HepG2 (cell line): ENCODE data around the gene BCAS3. TPM values are rescaled to one million over a fixed set of nuclear protein-coding genes. Genes with fewer than 3 reads are reported as not detected.
A peak's percentile ranks its signal among the peaks of the same experiment; 100 is the strongest.

Source experiments
- AKAP8 ChIP-seq: sonication (generic); formaldehyde crosslinking; IDR thresholded peaks from 2 replicates; pipeline ENCODE4 v1.5.1; 2020; ENCODE audit warnings: mild to moderate bottlenecking, missing genetic modification reagents
- FOXM1 ChIP-seq: sonication (generic); formaldehyde crosslinking; IDR thresholded peaks from 2 replicates; pipeline ENCODE4 v1.5.0; 2020; ENCODE audit warnings: missing genetic modification reagents
- HDAC1 ChIP-seq: sonication (generic); formaldehyde crosslinking; IDR thresholded peaks from 2 replicates; pipeline ENCODE4 v1.5.1; 2020; ENCODE audit warnings: mild to moderate bottlenecking, missing genetic modification reagents
- NKX3-1 ChIP-seq: sonication (generic); formaldehyde crosslinking; IDR thresholded peaks from 2 replicates; pipeline ENCODE4 v1.5.0; 2020; ENCODE audit warnings: missing genetic modification reagents
- NRL ChIP-seq: sonication (generic); formaldehyde crosslinking; IDR thresholded peaks from 2 replicates; pipeline ENCODE4 v1.5.0; 2020; ENCODE audit warnings: missing genetic modification reagents, mild to moderate bottlenecking, moderate library complexity, borderline replicate concordance
- ZMYM3 ChIP-seq: sonication (generic); formaldehyde crosslinking; IDR thresholded peaks from 2 replicates; pipeline ENCODE4 v1.5.1; 2020; ENCODE audit warnings: mild to moderate bottlenecking, missing genetic modification reagents
- ZNF10 ChIP-seq: sonication (generic); formaldehyde crosslinking; IDR thresholded peaks from 2 replicates; pipeline ENCODE4 v1.4.0; 2020; ENCODE audit warnings: mild to moderate bottlenecking, low read depth, missing genetic modification reagents, borderline replicate concordance
- ZNF136 ChIP-seq: sonication (generic); formaldehyde crosslinking; IDR thresholded peaks from 2 replicates; pipeline ENCODE4 v1.8.1; 2022; ENCODE audit warnings: low read depth, mild to moderate bottlenecking, moderate library complexity, missing genetic modification reagents
- ZNF530 ChIP-seq: sonication (generic); formaldehyde crosslinking; IDR thresholded peaks from 2 replicates; pipeline ENCODE4 v1.5.0; 2020; ENCODE audit warnings: low read depth, mild to moderate bottlenecking, missing genetic modification reagents
- ZNF749 ChIP-seq: sonication (generic); formaldehyde crosslinking; IDR thresholded peaks from 2 replicates; pipeline ENCODE4 v1.8.0; 2022; ENCODE audit warnings: mild to moderate bottlenecking, missing genetic modification reagents, moderate library complexity, borderline replicate concordance
- ZNF781 ChIP-seq: sonication (generic); formaldehyde crosslinking; IDR thresholded peaks from 2 replicates; pipeline ENCODE4 v1.5.1; 2020; ENCODE audit warnings: borderline replicate concordance, mild to moderate bottlenecking, missing genetic modification reagents; ENCODE audit errors: not compliant biosample characterization
- ZNF850 ChIP-seq: sonication (generic); formaldehyde crosslinking; conservative IDR thresholded peaks from 2 replicates; pipeline ENCODE4 v1.9.0; 2021; ENCODE audit warnings: mild to moderate bottlenecking, missing genetic modification reagents
- ZSCAN29 ChIP-seq: sonication (generic); formaldehyde crosslinking; conservative IDR thresholded peaks from 2 replicates; pipeline ENCODE4 v1.4.0; 2020; ENCODE audit warnings: mild to moderate bottlenecking, missing genetic modification reagents
- polyA plus RNA-seq, 8 experiments: library from polyadenylated mRNA; depleted of rRNA in 3 of 8; stranded (reverse) in 7 of 8; unstranded in 1 of 8; fragments of >200 nt; fragmentation: Illumina TruSeq in 4 of 8; extraction: Trizol in 4 of 8; gene quantifications; 2 replicates each; pipeline versions ENCODE4 v1.2.1 to v1.2.3, GENCODE V29; 2011 to 2016; ENCODE audit warnings: low read depth in 4 of 8, missing spikeins in 1 of 8, mixed read lengths in 1 of 8; ENCODE audit not compliant: insufficient read depth in 1 of 8
- total RNA-seq, 5 experiments: library from RNA; depleted of rRNA; stranded (reverse); fragments of >200 nt; fragmentation: Illumina TruSeq; extraction: Trizol; gene quantifications; 2 replicates each; pipeline ENCODE4 v1.2.3, GENCODE V29; 2016; ENCODE audit warnings: low read depth in 1 of 5
- TF ChIP-seq, protein P1 (sequence below): sonication (generic); formaldehyde crosslinking; IDR thresholded peaks from 2 replicates; pipeline ENCODE4 v1.8.0; 2022; ENCODE audit warnings: missing genetic modification reagents, mild to moderate bottlenecking, inconsistent platforms, borderline replicate concordance
- TF ChIP-seq, protein P2 (sequence below): sonication (generic); formaldehyde crosslinking; IDR thresholded peaks from 2 replicates; pipeline ENCODE4 v1.4.0; 2020; ENCODE audit warnings: missing genetic modification reagents
- TF ChIP-seq, protein P3 (sequence below): sonication (generic); formaldehyde crosslinking; IDR thresholded peaks from 2 replicates; pipeline ENCODE4 v1.4.0; 2020; ENCODE audit warnings: missing genetic modification reagents, borderline replicate concordance
- TF ChIP-seq, protein P4 (sequence below): sonication (generic); formaldehyde crosslinking; IDR thresholded peaks from 2 replicates; pipeline ENCODE4 v1.5.0; 2020; ENCODE audit warnings: mild to moderate bottlenecking, missing genetic modification reagents
- TF ChIP-seq, protein P5 (sequence below): sonication (generic); formaldehyde crosslinking; conservative IDR thresholded peaks from 2 replicates; pipeline ENCODE4 v1.4.0; 2020; ENCODE audit warnings: mild to moderate bottlenecking, missing genetic modification reagents, moderate library complexity
- TF ChIP-seq, protein P6 (sequence below): IDR thresholded peaks from 2 replicates; pipeline ENCODE4 v1.6.1; 2016

Gene BCAS3
- total and polyA plus RNA-seq, 2 of the 13 experiments (the other 11 are each of a cell fraction or from before 2014, with no cell fraction given), result 10.7 to 11.2 TPM

DNA sequence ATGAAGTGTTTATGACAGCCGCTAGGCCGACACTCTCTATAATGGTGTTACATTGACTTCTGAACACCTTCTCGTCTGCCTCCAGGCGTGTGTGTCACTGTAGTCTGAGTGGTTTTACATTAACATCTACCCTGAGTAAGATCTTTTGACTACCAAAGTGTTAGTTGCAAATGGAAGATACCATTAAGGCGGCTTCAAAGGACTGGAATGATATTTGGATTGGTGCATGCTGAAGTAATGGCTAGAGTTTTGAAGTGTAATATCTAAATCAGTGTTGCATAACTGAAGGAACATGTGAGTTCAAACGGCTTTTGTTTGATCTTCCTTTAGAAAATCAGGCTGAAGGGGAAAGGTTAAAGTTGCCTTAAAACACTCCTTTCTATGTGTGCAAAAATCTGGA, 52.2 kb downstream of the BCAS3 start (continued):
- TF ChIP-seq, protein P1, sequence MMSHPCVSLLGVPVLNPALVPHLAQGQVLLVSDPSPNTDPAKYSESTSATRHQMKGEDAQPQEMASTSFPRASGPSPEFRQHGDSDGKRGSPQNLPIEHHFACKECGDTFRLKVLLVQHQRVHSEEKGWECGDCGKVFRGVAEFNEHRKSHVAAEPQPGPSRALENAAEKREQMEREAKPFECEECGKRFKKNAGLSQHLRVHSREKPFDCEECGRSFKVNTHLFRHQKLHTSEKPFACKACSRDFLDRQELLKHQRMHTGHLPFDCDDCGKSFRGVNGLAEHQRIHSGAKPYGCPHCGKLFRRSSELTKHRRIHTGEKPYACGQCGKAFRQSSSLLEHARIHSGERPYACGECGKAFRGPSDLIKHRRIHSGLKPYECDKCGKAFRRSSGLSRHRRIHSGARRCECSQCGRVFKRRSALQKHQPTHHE, result no peak; the same call in 1 of the 2 replicates
- TF ChIP-seq ZSCAN29 (CRISPR knock-in tag), result peak; percentile 70; the same call in 1 of the 2 replicates
- TF ChIP-seq NKX3-1, result 0 out of 2 replicates have a peak, but pooled peaks have one; percentile 83
- TF ChIP-seq HDAC1 (CRISPR knock-in tag), result peak; percentile 38; the same call in 1 of the 2 replicates
- TF ChIP-seq, protein P2, sequence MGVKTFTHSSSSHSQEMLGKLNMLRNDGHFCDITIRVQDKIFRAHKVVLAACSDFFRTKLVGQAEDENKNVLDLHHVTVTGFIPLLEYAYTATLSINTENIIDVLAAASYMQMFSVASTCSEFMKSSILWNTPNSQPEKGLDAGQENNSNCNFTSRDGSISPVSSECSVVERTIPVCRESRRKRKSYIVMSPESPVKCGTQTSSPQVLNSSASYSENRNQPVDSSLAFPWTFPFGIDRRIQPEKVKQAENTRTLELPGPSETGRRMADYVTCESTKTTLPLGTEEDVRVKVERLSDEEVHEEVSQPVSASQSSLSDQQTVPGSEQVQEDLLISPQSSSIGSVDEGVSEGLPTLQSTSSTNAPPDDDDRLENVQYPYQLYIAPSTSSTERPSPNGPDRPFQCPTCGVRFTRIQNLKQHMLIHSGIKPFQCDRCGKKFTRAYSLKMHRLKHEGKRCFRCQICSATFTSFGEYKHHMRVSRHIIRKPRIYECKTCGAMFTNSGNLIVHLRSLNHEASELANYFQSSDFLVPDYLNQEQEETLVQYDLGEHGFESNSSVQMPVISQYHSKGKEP, result no peak
- TF ChIP-seq, protein P3, sequence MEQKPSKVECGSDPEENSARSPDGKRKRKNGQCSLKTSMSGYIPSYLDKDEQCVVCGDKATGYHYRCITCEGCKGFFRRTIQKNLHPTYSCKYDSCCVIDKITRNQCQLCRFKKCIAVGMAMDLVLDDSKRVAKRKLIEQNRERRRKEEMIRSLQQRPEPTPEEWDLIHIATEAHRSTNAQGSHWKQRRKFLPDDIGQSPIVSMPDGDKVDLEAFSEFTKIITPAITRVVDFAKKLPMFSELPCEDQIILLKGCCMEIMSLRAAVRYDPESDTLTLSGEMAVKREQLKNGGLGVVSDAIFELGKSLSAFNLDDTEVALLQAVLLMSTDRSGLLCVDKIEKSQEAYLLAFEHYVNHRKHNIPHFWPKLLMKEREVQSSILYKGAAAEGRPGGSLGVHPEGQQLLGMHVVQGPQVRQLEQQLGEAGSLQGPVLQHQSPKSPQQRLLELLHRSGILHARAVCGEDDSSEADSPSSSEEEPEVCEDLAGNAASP (CRISPR knock-in tag), result peak; percentile 78; the same call in 1 of the 2 replicates
- no peak for TF ChIP-seq NRL (CRISPR knock-in tag)
- no peak for TF ChIP-seq ZNF781
- no peak for TF ChIP-seq ZNF10 (CRISPR knock-in tag)
- TF ChIP-seq, protein P4, sequence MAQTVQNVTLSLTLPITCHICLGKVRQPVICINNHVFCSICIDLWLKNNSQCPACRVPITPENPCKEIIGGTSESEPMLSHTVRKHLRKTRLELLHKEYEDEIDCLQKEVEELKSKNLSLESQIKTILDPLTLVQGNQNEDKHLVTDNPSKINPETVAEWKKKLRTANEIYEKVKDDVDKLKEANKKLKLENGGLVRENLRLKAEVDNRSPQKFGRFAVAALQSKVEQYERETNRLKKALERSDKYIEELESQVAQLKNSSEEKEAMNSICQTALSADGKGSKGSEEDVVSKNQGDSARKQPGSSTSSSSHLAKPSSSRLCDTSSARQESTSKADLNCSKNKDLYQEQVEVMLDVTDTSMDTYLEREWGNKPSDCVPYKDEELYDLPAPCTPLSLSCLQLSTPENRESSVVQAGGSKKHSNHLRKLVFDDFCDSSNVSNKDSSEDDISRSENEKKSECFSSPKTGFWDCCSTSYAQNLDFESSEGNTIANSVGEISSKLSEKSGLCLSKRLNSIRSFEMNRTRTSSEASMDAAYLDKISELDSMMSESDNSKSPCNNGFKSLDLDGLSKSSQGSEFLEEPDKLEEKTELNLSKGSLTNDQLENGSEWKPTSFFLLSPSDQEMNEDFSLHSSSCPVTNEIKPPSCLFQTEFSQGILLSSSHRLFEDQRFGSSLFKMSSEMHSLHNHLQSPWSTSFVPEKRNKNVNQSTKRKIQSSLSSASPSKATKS (CRISPR knock-in tag), result no peak
- no peak for TF ChIP-seq ZNF530
- TF ChIP-seq ZNF136, result no peak
- TF ChIP-seq ZNF850 (CRISPR knock-in tag), result no peak
- TF ChIP-seq ZNF749 (CRISPR knock-in tag), result no peak
- TF ChIP-seq, protein P5, sequence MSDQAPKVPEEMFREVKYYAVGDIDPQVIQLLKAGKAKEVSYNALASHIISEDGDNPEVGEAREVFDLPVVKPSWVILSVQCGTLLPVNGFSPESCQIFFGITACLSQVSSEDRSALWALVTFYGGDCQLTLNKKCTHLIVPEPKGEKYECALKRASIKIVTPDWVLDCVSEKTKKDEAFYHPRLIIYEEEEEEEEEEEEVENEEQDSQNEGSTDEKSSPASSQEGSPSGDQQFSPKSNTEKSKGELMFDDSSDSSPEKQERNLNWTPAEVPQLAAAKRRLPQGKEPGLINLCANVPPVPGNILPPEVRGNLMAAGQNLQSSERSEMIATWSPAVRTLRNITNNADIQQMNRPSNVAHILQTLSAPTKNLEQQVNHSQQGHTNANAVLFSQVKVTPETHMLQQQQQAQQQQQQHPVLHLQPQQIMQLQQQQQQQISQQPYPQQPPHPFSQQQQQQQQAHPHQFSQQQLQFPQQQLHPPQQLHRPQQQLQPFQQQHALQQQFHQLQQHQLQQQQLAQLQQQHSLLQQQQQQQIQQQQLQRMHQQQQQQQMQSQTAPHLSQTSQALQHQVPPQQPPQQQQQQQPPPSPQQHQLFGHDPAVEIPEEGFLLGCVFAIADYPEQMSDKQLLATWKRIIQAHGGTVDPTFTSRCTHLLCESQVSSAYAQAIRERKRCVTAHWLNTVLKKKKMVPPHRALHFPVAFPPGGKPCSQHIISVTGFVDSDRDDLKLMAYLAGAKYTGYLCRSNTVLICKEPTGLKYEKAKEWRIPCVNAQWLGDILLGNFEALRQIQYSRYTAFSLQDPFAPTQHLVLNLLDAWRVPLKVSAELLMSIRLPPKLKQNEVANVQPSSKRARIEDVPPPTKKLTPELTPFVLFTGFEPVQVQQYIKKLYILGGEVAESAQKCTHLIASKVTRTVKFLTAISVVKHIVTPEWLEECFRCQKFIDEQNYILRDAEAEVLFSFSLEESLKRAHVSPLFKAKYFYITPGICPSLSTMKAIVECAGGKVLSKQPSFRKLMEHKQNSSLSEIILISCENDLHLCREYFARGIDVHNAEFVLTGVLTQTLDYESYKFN (CRISPR knock-in tag), result peak; percentile 87
- TF ChIP-seq FOXM1 (CRISPR knock-in tag), result no peak
- peak; percentile 58; the same call in 1 of the 2 replicates for TF ChIP-seq ZMYM3 (CRISPR knock-in tag)
- TF ChIP-seq, protein P6, sequence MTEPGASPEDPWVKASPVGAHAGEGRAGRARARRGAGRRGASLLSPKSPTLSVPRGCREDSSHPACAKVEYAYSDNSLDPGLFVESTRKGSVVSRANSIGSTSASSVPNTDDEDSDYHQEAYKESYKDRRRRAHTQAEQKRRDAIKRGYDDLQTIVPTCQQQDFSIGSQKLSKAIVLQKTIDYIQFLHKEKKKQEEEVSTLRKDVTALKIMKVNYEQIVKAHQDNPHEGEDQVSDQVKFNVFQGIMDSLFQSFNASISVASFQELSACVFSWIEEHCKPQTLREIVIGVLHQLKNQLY (CRISPR knock-in tag), result 0 out of 2 replicates have a peak, but pooled peaks have one; percentile 13
- TF ChIP-seq AKAP8, result no peak
